Fibroblast of lung (primary cell): ENCODE results near the gene RIN3. TPM values are rescaled to one million over a fixed set of nuclear protein-coding genes. Genes with fewer than 3 reads are reported as not detected.

Experiments
- DNase-seq, 2 donors: peaks; one replicate each; pipeline versions ENCODE4 v3.0.0 to v3.0.0-alpha.2; 2010; ENCODE audit warnings: low read depth in 2 of 2
- H2AFZ ChIP-seq: 2 replicates; pipeline ENCODE4 v1.5.1; 2012; ENCODE audit warnings: low read length, control low read depth, inconsistent platforms
- H3K27ac ChIP-seq: 2 replicates; pipeline ENCODE4 v1.5.1; 2011; ENCODE audit warnings: low read length, control low read depth; ENCODE audit not compliant: insufficient read depth
- H3K27me3 ChIP-seq: 2 replicates; pipeline ENCODE4 v1.5.1; 2011; ENCODE audit warnings: mild to moderate bottlenecking, low read length; ENCODE audit not compliant: control insufficient read depth, insufficient read depth
- H3K36me3 ChIP-seq: 2 replicates; pipeline ENCODE4 v1.5.1; 2011; ENCODE audit warnings: low read length; ENCODE audit not compliant: control insufficient read depth, insufficient read depth
- H3K4me1 ChIP-seq: 2 replicates; pipeline ENCODE4 v1.5.1; 2011; ENCODE audit warnings: low read length; ENCODE audit not compliant: control insufficient read depth, insufficient read depth; ENCODE audit errors: extremely low read depth
- H3K4me2 ChIP-seq: 2 replicates; pipeline ENCODE4 v1.5.1; 2011; ENCODE audit warnings: low read length, control low read depth; ENCODE audit not compliant: insufficient read depth; ENCODE audit errors: extremely low read depth
- H3K4me3 ChIP-seq, 4 experiments: fragments of 200-600 bp in 1 of 4; sonication (generic) in 1 of 4; replicated peaks in 1 of 4; 2 replicates each; pipeline ENCODE4 v1.5.1; 2011 to 2016; ENCODE audit warnings: low read length in 4 of 4, low read depth in 3 of 4, mild to moderate bottlenecking in 3 of 4, control low read depth in 2 of 4, inconsistent platforms in 1 of 4, mixed read lengths in 1 of 4; ENCODE audit not compliant: insufficient read depth in 1 of 4; ENCODE audit errors: control extremely low read depth in 1 of 4
- H3K79me2 ChIP-seq: 2 replicates; pipeline ENCODE4 v1.5.1; 2012; ENCODE audit warnings: mild to moderate bottlenecking, low read length, inconsistent platforms; ENCODE audit not compliant: control insufficient read depth, insufficient read depth
- H3K9ac ChIP-seq: 2 replicates; pipeline ENCODE4 v1.5.1; 2011; ENCODE audit warnings: mild to moderate bottlenecking, low read length, control low read depth; ENCODE audit not compliant: insufficient read depth
- H3K9me3 ChIP-seq: 2 replicates; pipeline ENCODE4 v1.5.1; 2012; ENCODE audit warnings: low read depth, low read length; ENCODE audit not compliant: control insufficient read depth, insufficient read depth
- H4K20me1 ChIP-seq: 2 replicates; pipeline ENCODE4 v1.5.1; 2011; ENCODE audit warnings: low read length; ENCODE audit not compliant: control insufficient read depth, insufficient read depth; ENCODE audit errors: extremely low read depth
- EZH2 ChIP-seq: IDR thresholded peaks from 2 replicates; pipeline ENCODE4 v1.5.1; 2012; ENCODE audit warnings: low read length, control low read depth, mild to moderate bottlenecking; ENCODE audit errors: missing control alignments
- polyA plus RNA-seq, 2 donors: library from polyadenylated mRNA; depleted of rRNA in 1 of 2; stranded (reverse) in 1 of 2; unstranded in 1 of 2; fragments of >200 nt; gene quantifications; 2 replicates each; pipeline ENCODE4 v1.2.1, GENCODE V29; 2011 to 2012; ENCODE audit warnings: missing spikeins in 1 of 2
- total RNA-seq: library from RNA; depleted of rRNA; stranded (reverse); fragments of >200 nt; gene quantifications from 2 replicates; pipeline ENCODE4 v1.2.1, GENCODE V29; 2014
- TF ChIP-seq, protein P1 (sequence below), 2 donors: IDR thresholded peaks in 1 of 2; conservative IDR thresholded peaks in 1 of 2; 1 replicate in 1 of 2; 2 replicates in 1 of 2; pipeline ENCODE4 v1.5.1; 2011 to 2012; ENCODE audit warnings: low read length in 2 of 2, control low read depth in 1 of 2, inconsistent platforms in 1 of 2, low read depth in 1 of 2, mild to moderate bottlenecking in 1 of 2

RIN3 gene
- total and polyA plus RNA-seq, 2 donors (not counting 1 experiment from before 2014, with no cell fraction given), result 8.9 to 9.2 TPM

DNA sequence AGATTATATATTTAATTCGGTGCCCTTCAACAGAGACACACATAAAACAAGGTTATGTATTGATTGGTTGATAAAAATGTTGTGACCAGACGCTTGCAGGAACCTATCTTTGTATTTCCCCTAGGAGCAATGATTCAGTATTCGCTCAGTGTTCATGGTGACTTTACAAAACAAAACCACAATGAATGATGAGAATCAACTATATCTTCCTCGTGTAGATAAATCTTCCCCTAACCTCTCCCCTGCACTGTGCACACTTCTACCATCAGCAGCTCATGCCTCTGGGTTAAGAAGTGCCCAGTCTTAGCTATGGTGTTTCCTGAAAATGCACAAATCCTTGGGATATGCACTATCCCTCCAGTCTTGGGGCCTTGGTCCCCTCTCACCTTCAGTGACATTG is 16.3 kb downstream of the RIN3 start:
- Histone ChIP-seq H3K4me3 (no peak overlapping the region), H3K36me3 (no peaks in the 10 kb centered on the region), H3K9ac (no peak overlapping the region), H3K27me3 (no peaks in the 10 kb centered on the region), H2AFZ (no peak overlapping the region), H4K20me1 (no peaks in the 10 kb centered on the region), H3K4me1 (peaks cover 7% of the 10 kb centered on the region), H3K9me3 (no peaks in the 10 kb centered on the region), H3K4me2 (no peak overlapping the region), H3K27ac (no peak overlapping the region), H3K79me2 (peaks cover 30% of the 10 kb centered on the region)
- TF ChIP-seq EZH2, result no peak
- no peak for DNase-seq

DNA sequence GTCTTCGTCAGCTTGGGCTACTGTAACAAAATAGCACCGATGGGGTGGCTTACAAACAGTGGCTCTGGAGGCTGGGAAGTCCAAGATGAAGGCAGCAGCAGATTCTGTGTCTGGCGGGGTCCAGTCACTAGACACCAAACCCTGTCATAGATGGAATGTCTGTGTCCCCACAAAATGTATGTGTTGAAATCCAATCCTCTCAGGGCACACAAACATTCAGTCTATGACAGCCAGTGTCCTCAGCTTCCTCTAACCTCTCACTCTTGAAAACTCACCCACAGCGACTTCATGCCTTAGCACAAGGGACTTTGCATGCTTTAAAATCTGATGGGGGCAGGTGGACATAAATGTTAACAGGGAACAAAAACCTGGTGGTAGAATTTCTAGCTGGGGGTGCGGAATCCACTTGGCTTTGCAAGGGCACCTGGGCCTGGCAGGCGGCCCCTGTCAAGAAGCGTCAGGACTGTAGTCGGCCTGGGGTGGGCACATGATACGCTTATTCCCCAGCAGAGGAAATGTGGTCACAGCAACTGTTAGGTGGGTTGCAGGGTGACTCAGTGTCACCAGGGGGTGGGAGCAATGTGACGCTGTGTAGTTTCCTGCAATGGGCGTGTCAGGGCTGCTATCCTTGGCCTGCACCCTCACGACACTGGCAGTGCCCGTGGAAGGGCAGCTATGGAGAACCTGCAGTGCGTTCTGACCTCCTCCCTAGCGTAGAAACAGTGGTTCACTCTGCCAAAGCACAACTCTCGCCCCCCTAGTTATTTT is 17.7 kb downstream of the RIN3 start:
- no peaks in the 10 kb centered on the region for H3K9me3 ChIP-seq
- H3K79me2 ChIP-seq, result peaks cover 27% of the 10 kb centered on the region
- H3K4me2 ChIP-seq, result no peak overlapping the region
- TF ChIP-seq, protein P1, sequence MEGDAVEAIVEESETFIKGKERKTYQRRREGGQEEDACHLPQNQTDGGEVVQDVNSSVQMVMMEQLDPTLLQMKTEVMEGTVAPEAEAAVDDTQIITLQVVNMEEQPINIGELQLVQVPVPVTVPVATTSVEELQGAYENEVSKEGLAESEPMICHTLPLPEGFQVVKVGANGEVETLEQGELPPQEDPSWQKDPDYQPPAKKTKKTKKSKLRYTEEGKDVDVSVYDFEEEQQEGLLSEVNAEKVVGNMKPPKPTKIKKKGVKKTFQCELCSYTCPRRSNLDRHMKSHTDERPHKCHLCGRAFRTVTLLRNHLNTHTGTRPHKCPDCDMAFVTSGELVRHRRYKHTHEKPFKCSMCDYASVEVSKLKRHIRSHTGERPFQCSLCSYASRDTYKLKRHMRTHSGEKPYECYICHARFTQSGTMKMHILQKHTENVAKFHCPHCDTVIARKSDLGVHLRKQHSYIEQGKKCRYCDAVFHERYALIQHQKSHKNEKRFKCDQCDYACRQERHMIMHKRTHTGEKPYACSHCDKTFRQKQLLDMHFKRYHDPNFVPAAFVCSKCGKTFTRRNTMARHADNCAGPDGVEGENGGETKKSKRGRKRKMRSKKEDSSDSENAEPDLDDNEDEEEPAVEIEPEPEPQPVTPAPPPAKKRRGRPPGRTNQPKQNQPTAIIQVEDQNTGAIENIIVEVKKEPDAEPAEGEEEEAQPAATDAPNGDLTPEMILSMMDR (conservative IDR thresholded peaks at IDR 0.05 in 1 of 2, IDR thresholded peaks at IDR 0.05 in 1 of 2; ENCODE audit: low read depth in 1 of 2, low read length in 2 of 2), result no peak
- no peak for TF ChIP-seq EZH2
- peaks cover 11% of the 10 kb centered on the region for H3K4me1 ChIP-seq
- no peak overlapping the region for H3K9ac ChIP-seq
- H3K36me3 ChIP-seq, result no peaks in the 10 kb centered on the region
- no peaks in the 10 kb centered on the region for H4K20me1 ChIP-seq
- DNase-seq, result no peak
- no peak overlapping the region for H3K27ac ChIP-seq
- no peaks in the 10 kb centered on the region for H3K27me3 ChIP-seq
- no peak overlapping the region for H2AFZ ChIP-seq
- H3K4me3 ChIP-seq, result no peak overlapping the region

DNA sequence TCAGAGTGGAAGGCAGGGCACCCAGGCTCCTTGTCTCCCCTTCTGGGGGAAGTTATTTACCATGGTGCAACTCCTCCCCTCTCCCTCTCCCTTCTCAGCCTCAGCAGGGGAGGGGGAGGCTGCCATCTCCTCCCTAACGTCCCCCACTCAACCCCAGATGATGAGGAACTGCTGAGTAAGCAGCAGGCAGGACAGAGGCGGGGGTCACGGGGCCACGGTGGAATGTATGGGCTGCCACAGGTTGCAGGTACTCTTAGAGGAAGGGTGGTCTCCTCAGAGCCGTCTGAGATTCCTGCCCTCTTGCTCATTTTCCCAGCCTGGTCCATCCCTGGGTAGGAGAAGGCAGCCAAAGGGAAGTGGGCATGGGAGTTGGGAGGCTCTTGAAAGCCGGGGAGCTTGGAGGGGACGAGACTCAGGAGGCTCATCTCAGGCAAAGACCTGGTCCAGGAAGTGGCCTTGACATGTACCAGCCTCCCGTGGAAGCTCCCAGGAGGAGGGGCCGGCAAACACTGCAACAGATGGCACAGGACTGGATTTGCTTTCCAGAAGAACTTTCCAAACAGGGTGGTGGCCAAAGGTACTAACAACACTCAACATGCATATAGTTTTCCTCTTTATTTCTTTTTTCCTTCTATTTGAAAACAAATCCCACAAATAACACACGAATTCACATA is 19.0 kb downstream of the RIN3 start:
- TF ChIP-seq, protein P1 (conservative IDR thresholded peaks at IDR 0.05 in 1 of 2, IDR thresholded peaks at IDR 0.05 in 1 of 2; ENCODE audit: low read depth in 1 of 2, low read length in 2 of 2), result no peak
- no peak for TF ChIP-seq EZH2
- no peak for DNase-seq
- Histone ChIP-seq H3K9me3 (no peaks in the 10 kb centered on the region), H3K36me3 (no peaks in the 10 kb centered on the region), H3K9ac (no peak overlapping the region), H3K79me2 (peaks cover 29% of the 10 kb centered on the region), H3K4me3 (no peak overlapping the region), H3K4me2 (no peak overlapping the region), H2AFZ (no peak overlapping the region), H3K27me3 (no peaks in the 10 kb centered on the region), H3K4me1 (peaks cover 10% of the 10 kb centered on the region), H4K20me1 (no peaks in the 10 kb centered on the region), H3K27ac (no peak overlapping the region)
